ENCODE data around the gene CDC42. TPM values are rescaled to one million over a fixed set of nuclear protein-coding genes. Genes with fewer than 3 reads are reported as not detected.

The CDC42 gene
- total RNA-seq, 1 donor, result 598 TPM

- no peak for TF ChIP-seq CTCF (IDR thresholded peaks at IDR 0.05; ENCODE audit: insufficient read depth, low read depth, low read length)
- no peak for DNase-seq (ENCODE audit: low read depth)
- H3K4me3 ChIP-seq (ENCODE audit: low read depth, low read length), result no peak overlapping the region
Observed at GRCh38 chr1:22104094-22104493, 51.6 kb downstream of the CDC42 start.

- no peak overlapping the region for H3K4me3 ChIP-seq (ENCODE audit: low read depth, low read length)
- DNase-seq (ENCODE audit: low read depth), result no peak
- no peak for TF ChIP-seq CTCF (IDR thresholded peaks at IDR 0.05; ENCODE audit: insufficient read depth, low read depth, low read length)
Observed at GRCh38 chr1:22104865-22105437, 52.4 kb downstream of the CDC42 start.

- DNase-seq (ENCODE audit: low read depth), result peak; percentile 74
- peak; percentile 85 for TF ChIP-seq CTCF (IDR thresholded peaks at IDR 0.05; ENCODE audit: insufficient read depth, low read depth, low read length)
- no peak overlapping the region for H3K4me3 ChIP-seq (ENCODE audit: low read depth, low read length)
Observed at GRCh38 chr1:22105611-22106207, 53.2 kb downstream of the CDC42 start.

GRCh38 chr1:22107126-22107525 is 54.6 kb downstream of the CDC42 start:
- DNase-seq (ENCODE audit: low read depth), result no peak
- TF ChIP-seq CTCF (IDR thresholded peaks at IDR 0.05; ENCODE audit: insufficient read depth, low read depth, low read length), result no peak
- H3K4me3 ChIP-seq (ENCODE audit: low read depth, low read length), result no peak overlapping the region

- H3K4me3 ChIP-seq (ENCODE audit: low read depth, low read length), result no peak overlapping the region
- DNase-seq (ENCODE audit: low read depth), result peak; percentile 77
- no peak for TF ChIP-seq CTCF (IDR thresholded peaks at IDR 0.05; ENCODE audit: insufficient read depth, low read depth, low read length)
Observed at GRCh38 chr1:22108339-22109105, 56.0 kb downstream of the CDC42 start.

GRCh38 chr1:22110016-22110415 is 57.5 kb downstream of the CDC42 start:
- TF ChIP-seq CTCF (IDR thresholded peaks at IDR 0.05; ENCODE audit: insufficient read depth, low read depth, low read length), result no peak
- no peak overlapping the region for H3K4me3 ChIP-seq (ENCODE audit: low read depth, low read length)
- DNase-seq (ENCODE audit: low read depth), result no peak

Data from fibroblast of villous mesenchyme (primary cell).